Ishikawa (cell line): ENCODE data around the gene ZNF226.

ENCODE experiments used
- CEBPB ChIP-seq: IDR thresholded peaks from 2 replicates; pipeline ENCODE4 v1.6.1; 2012
- CREB1 ChIP-seq: IDR thresholded peaks from 2 replicates; pipeline ENCODE4 v1.6.1; 2012; ENCODE audit warnings: low read depth
- EGR1 ChIP-seq: IDR thresholded peaks from 2 replicates; pipeline ENCODE4 v1.6.1; 2012
- EP300 ChIP-seq: IDR thresholded peaks from 2 replicates; pipeline ENCODE4 v1.6.1; 2012; ENCODE audit warnings: borderline replicate concordance
- MAX ChIP-seq: IDR thresholded peaks from 2 replicates; pipeline ENCODE4 v1.6.1; 2012
- RAD21 ChIP-seq: IDR thresholded peaks from 2 replicates; pipeline ENCODE4 v1.6.1; 2012; ENCODE audit warnings: low read depth
- REST ChIP-seq: IDR thresholded peaks from 2 replicates; pipeline ENCODE4 v1.6.1; 2012; ENCODE audit warnings: low read depth, mild to moderate bottlenecking
- TAF1 ChIP-seq: IDR thresholded peaks from 2 replicates; pipeline ENCODE4 v1.6.1; 2012; ENCODE audit warnings: low read depth, mild to moderate bottlenecking
- TCF12 ChIP-seq: IDR thresholded peaks from 2 replicates; pipeline ENCODE4 v1.6.1; 2012; ENCODE audit warnings: low read depth
- TEAD4 ChIP-seq: IDR thresholded peaks from 2 replicates; pipeline ENCODE4 v1.6.1; 2012
- ZBTB7A ChIP-seq: IDR thresholded peaks from 2 replicates; pipeline ENCODE4 v1.6.1; 2012; ENCODE audit warnings: low read depth

- TF ChIP-seq REST = no peak
- TF ChIP-seq TCF12 = no peak
- TF ChIP-seq EGR1 = no peak
- peak; percentile 49; the same call in 1 of the 2 replicates for TF ChIP-seq TAF1
- TF ChIP-seq ZBTB7A = 0 out of 2 replicates have a peak, but pooled peaks have one; percentile 31
- TF ChIP-seq EP300 = no peak
- TF ChIP-seq CREB1 = no peak
- TF ChIP-seq CEBPB = no peak
- TF ChIP-seq MAX = peak; percentile 53
- peak; percentile 71 for TF ChIP-seq TEAD4
- TF ChIP-seq RAD21 = no peak
Measured at GRCh38 chr19:44141191-44142058, 23.5 kb upstream of the ZNF226 start, which contains the start of gene ZNF234.
